H1 (cell line): ENCODE data around the gene LAYN. TPM values are rescaled to one million over a fixed set of nuclear protein-coding genes. Genes with fewer than 3 reads are reported as not detected.

Source experiments
- CTCF ChIA-PET: fragments of 300-600 bp; sonication (Branson Sonifier 250); formaldehyde crosslinking; loops from one replicate; lab custom pipeline; 2021; ENCODE audit not compliant: partially characterized antibody; lab: Charles Lee
- POLR2A ChIA-PET: fragments of 300-600 bp; sonication (Branson Sonifier 250); formaldehyde crosslinking; loops from one replicate; lab custom pipeline; 2021; ENCODE audit warnings: inconsistent platforms; ENCODE audit not compliant: partially characterized antibody; lab: Charles Lee
- DNase-seq, 2 experiments: peaks; one replicate each; pipeline versions ENCODE4 v3.0.0 to v3.0.0-alpha.2; 2010 to 2022; ENCODE audit warnings: low spot score in 2 of 2, low read depth in 1 of 2, mixed read lengths in 1 of 2
- FAIRE-seq: peaks from 2 replicates; lab custom pipeline; 2011; peaks lifted over from hg19 to GRCh38; lab: Jason Lieb, UNC
- H2AFZ ChIP-seq: 2 replicates; pipeline ENCODE4 v1.8.1; 2012; ENCODE audit warnings: low read length, inconsistent platforms
- H2AK5ac ChIP-seq: 2 replicates; pipeline ENCODE4 v1.6.1; 2013; ENCODE audit warnings: low read depth, low read length
- H2BK120ac ChIP-seq: replicated peaks from 2 replicates; pipeline ENCODE3; 2013; ENCODE audit warnings: low read depth, low read length, inconsistent platforms
- H2BK12ac ChIP-seq: 2 replicates; pipeline ENCODE4 v1.6.1; 2013; ENCODE audit warnings: low read depth, low read length
- H2BK15ac ChIP-seq: 2 replicates; pipeline ENCODE4 v1.6.1; 2013; ENCODE audit warnings: low read length
- H2BK20ac ChIP-seq: 2 replicates; pipeline ENCODE4 v1.6.1; 2013; ENCODE audit warnings: low read length
- H2BK5ac ChIP-seq: 2 replicates; pipeline ENCODE4 v1.6.1; 2013; ENCODE audit warnings: low read depth, low read length
- H3K14ac ChIP-seq: 2 replicates; pipeline ENCODE4 v1.6.1; 2013; ENCODE audit warnings: inconsistent platforms; ENCODE audit not compliant: insufficient read length
- H3K18ac ChIP-seq: 2 replicates; pipeline ENCODE4 v1.6.1; 2013; ENCODE audit warnings: low read length; ENCODE audit errors: extremely low read depth
- H3K23ac ChIP-seq: 2 replicates; pipeline ENCODE4 v1.6.1; 2013; ENCODE audit warnings: inconsistent platforms; ENCODE audit not compliant: insufficient read length
- H3K23me2 ChIP-seq: 2 replicates; pipeline ENCODE4 v1.6.1; 2013; ENCODE audit warnings: low read depth, low read length
- H3K27ac ChIP-seq: 2 replicates; pipeline ENCODE4 v1.6.1; 2011; ENCODE audit warnings: low read depth, low read length, inconsistent platforms
- H3K27me3 ChIP-seq, 4 experiments: replicated peaks in 1 of 4; 1 replicate in 1 of 4; 2 replicates in 3 of 4; pipeline versions ENCODE4 v1.6.1 to v1.8.1; 2011 to 2013; ENCODE audit warnings: low read length in 3 of 4, mild to moderate bottlenecking in 3 of 4, inconsistent platforms in 2 of 4, mixed read lengths in 2 of 4, moderate library complexity in 1 of 4; ENCODE audit not compliant: control insufficient read depth in 3 of 4, insufficient read depth in 3 of 4; ENCODE audit errors: extremely low read depth in 1 of 4
- H3K36me3 ChIP-seq, 4 experiments: 2 replicates each; pipeline versions ENCODE4 v1.6.1 to v1.8.1; 2011 to 2013; ENCODE audit warnings: mild to moderate bottlenecking in 4 of 4, low read length in 3 of 4, moderate library complexity in 2 of 4, control low read depth in 1 of 4, inconsistent platforms in 1 of 4; ENCODE audit not compliant: insufficient read depth in 4 of 4, control insufficient read depth in 2 of 4
- H3K4ac ChIP-seq: replicated peaks from 2 replicates; pipeline ENCODE3; 2013; ENCODE audit warnings: low read length, low read depth, mixed read lengths, inconsistent platforms; ENCODE audit not compliant: insufficient read length
- H3K4me1 ChIP-seq, 4 experiments: replicated peaks in 1 of 4; 1 replicate in 1 of 4; 2 replicates in 3 of 4; pipeline versions ENCODE4 v1.6.1 to v1.8.1; 2011 to 2013; ENCODE audit warnings: low read length in 3 of 4, inconsistent platforms in 2 of 4, mixed read lengths in 1 of 4; ENCODE audit not compliant: insufficient read depth in 4 of 4, control insufficient read depth in 3 of 4
- H3K4me2 ChIP-seq, 2 experiments: 2 replicates each; pipeline versions ENCODE4 v1.6.1 to v1.8.1; 2011 to 2013; ENCODE audit warnings: low read depth in 2 of 2, low read length in 2 of 2, control low read depth in 1 of 2, inconsistent platforms in 1 of 2, mild to moderate bottlenecking in 1 of 2; ENCODE audit not compliant: insufficient read depth in 1 of 2
- H3K4me3 ChIP-seq, 4 experiments: fragments of 200-600, 300-600 bp in 1 of 4; sonication (generic), shearing (Covaris generic), sonication (Bioruptor Twin) in 1 of 4; 2 replicates each; pipeline versions ENCODE4 v1.5.1 to v1.8.1; 2011 to 2016; ENCODE audit warnings: low read length in 4 of 4, low read depth in 3 of 4, control low read depth in 2 of 4, inconsistent platforms in 2 of 4, mild to moderate bottlenecking in 2 of 4, mixed read lengths in 1 of 4, moderate library complexity in 1 of 4; ENCODE audit not compliant: insufficient read depth in 2 of 4; ENCODE audit errors: extremely low read depth in 1 of 4
- H3K56ac ChIP-seq: replicated peaks from 2 replicates; pipeline ENCODE3; 2013; ENCODE audit warnings: low read depth, mild to moderate bottlenecking, mixed read lengths, low read length, inconsistent platforms; ENCODE audit not compliant: insufficient read length
- H3K79me1 ChIP-seq: 2 replicates; pipeline ENCODE4 v1.6.1; 2013; ENCODE audit warnings: low read depth, low read length, control low read depth
- H3K79me2 ChIP-seq, 2 experiments: 2 replicates each; pipeline versions ENCODE4 v1.6.1 to v1.8.1; 2012 to 2013; ENCODE audit warnings: low read length in 2 of 2, mild to moderate bottlenecking in 2 of 2, inconsistent platforms in 1 of 2; ENCODE audit not compliant: insufficient read depth in 2 of 2, control insufficient read depth in 1 of 2
- H3K9ac ChIP-seq, 4 experiments: replicated peaks in 1 of 4; 1 replicate in 1 of 4; 2 replicates in 3 of 4; pipeline versions ENCODE4 v1.6.1 to v1.8.1; 2011 to 2013; ENCODE audit warnings: low read depth in 3 of 4, low read length in 3 of 4, control low read depth in 2 of 4, mild to moderate bottlenecking in 2 of 4, moderate library complexity in 2 of 4, inconsistent platforms in 1 of 4; ENCODE audit errors: extremely low read depth in 1 of 4
- H3K9me3 ChIP-seq, 2 experiments: 2 replicates each; pipeline versions ENCODE4 v1.6.1 to v1.8.1; 2012 to 2013; ENCODE audit warnings: mild to moderate bottlenecking in 2 of 2, moderate library complexity in 2 of 2, control low read depth in 1 of 2, inconsistent platforms in 1 of 2, low read depth in 1 of 2, low read length in 1 of 2, mixed read lengths in 1 of 2; ENCODE audit not compliant: insufficient read depth in 2 of 2
- H4K20me1 ChIP-seq, 2 experiments: replicated peaks in 1 of 2; 2 replicates each; pipeline versions ENCODE3 to v1.8.1; 2011 to 2013; ENCODE audit warnings: inconsistent platforms in 2 of 2, low read length in 2 of 2, mild to moderate bottlenecking in 1 of 2; ENCODE audit not compliant: insufficient read depth in 2 of 2, control insufficient read depth in 1 of 2
- H4K5ac ChIP-seq: 2 replicates; pipeline ENCODE4 v1.6.1; 2013; ENCODE audit warnings: low read length, low read depth, mixed read lengths, inconsistent platforms; ENCODE audit not compliant: insufficient read length
- H4K8ac ChIP-seq: 2 replicates; pipeline ENCODE4 v1.8.0; 2013; ENCODE audit warnings: mild to moderate bottlenecking, moderate library complexity, low read length, inconsistent platforms; ENCODE audit not compliant: insufficient read depth; ENCODE audit errors: extremely low read depth
- H4K91ac ChIP-seq: replicated peaks from 2 replicates; pipeline ENCODE3; 2013; ENCODE audit warnings: low read length, mixed read lengths, inconsistent platforms; ENCODE audit not compliant: insufficient read length
- BRCA1 ChIP-seq: IDR thresholded peaks from 2 replicates; pipeline ENCODE4 v1.6.1; 2012; ENCODE audit warnings: low read depth, low read length, improper control_type of control experiment
- CBX5 ChIP-seq: fragments of 300-800, 300-1000 bp; sonication (generic); IDR thresholded peaks from 2 replicates; pipeline ENCODE4 v1.7.1; 2016; ENCODE audit warnings: antibody characterized with exemption, low read length, low read depth
- CBX8 ChIP-seq: fragments of 300-800, 300-1000 bp; sonication (generic); IDR thresholded peaks from 2 replicates; pipeline ENCODE4 v1.7.1; 2016; ENCODE audit warnings: low read depth, low read length, borderline replicate concordance
- HDAC6 ChIP-seq: IDR thresholded peaks from one replicate; pipeline ENCODE4 v1.7.1; 2012; ENCODE audit warnings: low read depth, mild to moderate bottlenecking, inconsistent platforms, low read length, moderate library complexity
- KDM5A ChIP-seq: fragments of 200-600 bp; IDR thresholded peaks from 2 replicates; pipeline ENCODE4 v1.7.1; 2012; ENCODE audit warnings: mild to moderate bottlenecking, low read length, inconsistent platforms, mixed read lengths
- POLR2A ChIP-seq, 2 experiments: IDR thresholded peaks; 1 replicate in 1 of 2; 2 replicates in 1 of 2; pipeline ENCODE4 v1.6.1; 2011; ENCODE audit warnings: low read depth in 2 of 2, low read length in 2 of 2, mild to moderate bottlenecking in 2 of 2; ENCODE audit errors: control extremely low read depth in 1 of 2
- SIN3A ChIP-seq, 2 experiments: IDR thresholded peaks in 1 of 2; conservative IDR thresholded peaks in 1 of 2; 2 replicates each; pipeline ENCODE4 v1.6.1; 2011 to 2012; ENCODE audit warnings: low read length in 2 of 2, improper control_type of control experiment in 1 of 2, low read depth in 1 of 2, mild to moderate bottlenecking in 1 of 2
- SP1 ChIP-seq: IDR thresholded peaks from 2 replicates; pipeline ENCODE4 v1.6.1; 2011; ENCODE audit warnings: low read depth, low read length
- SP2 ChIP-seq: IDR thresholded peaks from 2 replicates; pipeline ENCODE4 v1.6.1; 2012; ENCODE audit warnings: mild to moderate bottlenecking, low read length, inconsistent platforms
- SRF ChIP-seq: IDR thresholded peaks from 2 replicates; pipeline ENCODE4 v1.6.1; 2011; ENCODE audit warnings: mild to moderate bottlenecking, low read depth, low read length, moderate library complexity
- TAF7 ChIP-seq: optimal IDR thresholded peaks from 2 replicates; pipeline ENCODE3; 2011; ENCODE audit warnings: low read depth, mild to moderate bottlenecking, inconsistent platforms, low read length, moderate library complexity, borderline replicate concordance
- WGBS, 2 experiments: shearing (Covaris generic) in 1 of 2; methylation state at CpG; one replicate each; pipeline versions ENCODE4 v1.1.6 to v1.1.7; 2013 to 2015; ENCODE audit warnings: low lambda C conversion rate in 2 of 2, mixed read lengths in 2 of 2, inconsistent platforms in 1 of 2, low coverage in 1 of 2, missing lambda C conversion rate in 1 of 2; ENCODE audit not compliant: insufficient replicate concordance in 2 of 2, insufficient coverage in 1 of 2, insufficient read length in 1 of 2; ENCODE audit errors: extremely low coverage in 1 of 2, missing lambda C conversion rate in 1 of 2; 5-methylcytosine and 5-hydroxymethylcytosine counted together
- polyA plus RNA-seq, 7 experiments: library from polyadenylated mRNA; depleted of rRNA in 3 of 7; stranded (reverse) in 5 of 7; unstranded in 2 of 7; fragments of >200 nt in 5 of 7; fragments of 200-250 nt in 2 of 7; gene quantifications; 1 replicate in 5 of 7; 2 replicates in 1 of 7; 4 replicates in 1 of 7; pipeline versions ENCODE4 v1.2.1 to v1.2.3, GENCODE V29; 2011 to 2013; ENCODE audit warnings: missing spikeins in 2 of 7, mixed read lengths in 2 of 7
- total RNA-seq: library from RNA; stranded (reverse); fragmentation: NEBNext Ultra II Directional; extraction: Animal tissue kit (Norgen Biotek cat#: 25700); gene quantifications from 2 replicates; pipeline ENCODE4 v1.2.1, GENCODE V29; 2021

The LAYN gene
- total and polyA plus RNA-seq, 2 of the 8 experiments (the other 6 are each of a cell fraction or from before 2014, with no cell fraction given), result 4.2 to 9.3 TPM

GRCh38 chr11:111527279-111527678, 13.2 kb upstream of the LAYN start:
- no peak overlapping the region for H2AK5ac ChIP-seq
- CTCF ChIA-PET, result no interaction called here
- no peak overlapping the region for H2BK20ac ChIP-seq
- no peaks in the 10 kb centered on the region for H3K36me3 ChIP-seq
- POLR2A ChIA-PET, result no interaction called here
- no peak overlapping the region for H3K4me2 ChIP-seq
- no peak overlapping the region for H3K14ac ChIP-seq
- no peak overlapping the region for H2BK12ac ChIP-seq
- no peaks in the 10 kb centered on the region for H4K20me1 ChIP-seq
- no peaks in the 10 kb centered on the region for H3K27me3 ChIP-seq
- H3K79me1 ChIP-seq, result no peaks in the 10 kb centered on the region
- H4K5ac ChIP-seq, result no peak overlapping the region
- H3K23ac ChIP-seq, result no peak overlapping the region
- DNase-seq (no peak), FAIRE-seq (no peak)
- no peak overlapping the region for H3K27ac ChIP-seq
- H3K9me3 ChIP-seq, result no peaks in the 10 kb centered on the region
- no peak overlapping the region for H3K9ac ChIP-seq
- no peak overlapping the region for H2BK5ac ChIP-seq
- H2BK120ac ChIP-seq, result no peak overlapping the region
- H3K56ac ChIP-seq, result no peak overlapping the region
- no peaks in the 10 kb centered on the region for H3K79me2 ChIP-seq
- WGBS, 2 experiments, result 87% methylated on average over 1 of the region's 1 CpG; no CpG with 5 or more reads in 1 of the 2 experiments
- TF ChIP-seq SIN3A (conservative IDR thresholded peaks at IDR 0.05 in 1 of 2, IDR thresholded peaks at IDR 0.05 in 1 of 2; ENCODE audit: low read depth in 1 of 2, low read length in 2 of 2) (no peak), SP1 (no peak), CBX5 (no peak), TAF7 (no peak), SP2 (no peak), CBX8 (no peak), SRF (no peak), KDM5A (no peak), POLR2A (IDR thresholded peaks at IDR 0.05; ENCODE audit: control extremely low read depth in 1 of 2, low read depth in 2 of 2, low read length in 2 of 2) (no peak), HDAC6 (no peak), BRCA1 (no peak)
- no peaks in the 10 kb centered on the region for H3K23me2 ChIP-seq
- H3K4me1 ChIP-seq, result peaks cover 0 to 4% (median 0%) of the 10 kb centered on the region in 4 experiments; a peak in 1 of 7 replicates
- H3K4me3 ChIP-seq, result no peak overlapping the region
- H3K4ac ChIP-seq, result no peak overlapping the region
- no peak overlapping the region for H3K18ac ChIP-seq
- no peak overlapping the region for H2AFZ ChIP-seq
- H2BK15ac ChIP-seq, result no peak overlapping the region
- no peak overlapping the region for H4K91ac ChIP-seq
- H4K8ac ChIP-seq, result no peak overlapping the region
